ENCODE results near the gene KRTAP5-8.

DNA sequence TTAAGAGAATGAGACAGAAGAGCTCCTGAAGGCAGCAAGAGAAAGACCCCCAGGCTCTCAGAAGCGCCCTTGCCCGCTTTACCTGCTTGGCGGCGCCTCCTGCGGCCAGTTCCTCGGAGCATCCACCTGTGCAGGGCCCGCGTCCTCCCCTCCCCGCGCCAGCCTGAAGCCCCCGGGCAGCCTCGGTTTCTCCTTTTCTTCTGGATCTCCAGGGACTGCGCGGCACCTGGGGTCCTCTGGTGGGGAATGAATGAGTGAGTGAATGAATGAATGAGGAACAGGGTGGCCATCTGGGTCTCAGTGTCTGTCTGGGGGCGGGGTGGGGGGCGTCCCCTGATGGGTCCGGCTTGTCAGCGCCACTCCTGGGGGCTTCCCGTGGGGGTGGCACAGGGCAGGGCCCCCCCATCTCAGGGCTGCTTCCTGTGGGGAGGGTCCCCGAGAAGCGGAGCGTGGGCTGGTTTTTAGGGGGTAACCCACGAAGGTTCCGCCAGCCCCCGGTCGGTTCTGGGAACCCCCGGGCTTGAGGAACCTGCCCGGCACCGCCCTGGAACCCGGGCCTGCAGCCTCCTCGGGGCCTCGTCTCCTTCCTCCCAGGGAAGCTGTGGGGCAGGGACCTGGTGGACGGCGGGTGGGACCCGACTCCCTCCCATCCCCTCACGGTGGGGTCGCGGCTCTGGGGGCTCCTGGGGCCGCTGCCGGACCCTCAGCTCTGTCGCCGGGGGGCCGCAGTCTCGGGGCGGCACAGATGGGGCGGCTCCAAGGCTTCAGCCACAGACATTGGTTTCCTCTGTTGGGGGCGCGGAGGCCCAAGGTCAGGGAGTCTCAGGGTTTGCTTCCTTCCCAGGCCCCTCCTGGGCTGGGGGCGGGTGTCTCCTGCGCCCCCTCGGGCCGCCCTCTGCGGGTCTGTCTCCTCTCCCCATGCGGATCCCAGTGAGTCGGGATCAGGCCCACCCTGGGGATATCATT is 19.0 kb upstream of the KRTAP5-8 start:
- TF ChIP-seq POLR2A (IDR thresholded peaks at IDR 0.05; ENCODE audit: low read length) (no peak), GATA1 (IDR thresholded peaks at IDR 0.05; ENCODE audit: low read depth, low read length) (no peak)
